Measurements from ENCODE around the gene KCTD16. TPM values are rescaled to one million over a fixed set of nuclear protein-coding genes. Genes with fewer than 3 reads are reported as not detected.

Gene KCTD16
- 1 to 10 TPM in 1 of 4 donors, under 1 TPM in 3; under 0.01 to 1.7 (median 0.18) TPM for total RNA-seq

- Histone ChIP-seq H3K27ac (peak within 1 kb of the TSS; percentile 78 to 84 (median 81)), H3K27me3 (no peaks in the 10 kb centered on the region), H3K36me3 (peaks cover 0 to 13% (median 0%) of the 10 kb centered on the region in 3 donors), H3K4me3 (peak within 1 kb of the TSS; percentile 58 to 92 (median 76)), H3K4me1 (peaks cover 0 to 19% (median 0%) of the 10 kb centered on the region in 4 donors), H3K9me3 (no peaks in the 10 kb centered on the region)
- peak; percentile 95 to 99 (median 95) for DNase-seq
- TF ChIP-seq CTCF (IDR thresholded peaks at IDR 0.05): no peak
- TF ChIP-seq POLR2A (IDR thresholded peaks at IDR 0.05): peak; percentile 33 to 65
These were observed at the start of gene KCTD16, which contains the start of gene YIPF5 for GRCh38 chr5:144170276-144171024. Gene KCTD16, plus strand, starts transcription at chr5:144170873. Gene YIPF5, minus strand, starts transcription at chr5:144170659. Its CDS starts 704 bp downstream, at chr5:144169955.

- DNase-seq: no peak
- H3K4me1 ChIP-seq: no peaks in the 10 kb centered on the region
- no peaks in the 10 kb centered on the region for H3K36me3 ChIP-seq
- no peak overlapping the region for H3K4me3 ChIP-seq
- no peaks in the 10 kb centered on the region for H3K27me3 ChIP-seq
- no peaks in the 10 kb centered on the region for H3K9me3 ChIP-seq
- no peak overlapping the region for H3K27ac ChIP-seq
- TF ChIP-seq POLR2A (IDR thresholded peaks at IDR 0.05): no peak
- no peak for TF ChIP-seq CTCF (IDR thresholded peaks at IDR 0.05)
These were observed 49.1 kb upstream of the KCTD16 start for GRCh38 chr5:144121577-144121976.

- H3K9me3 ChIP-seq: no peaks in the 10 kb centered on the region
- TF ChIP-seq CTCF (IDR thresholded peaks at IDR 0.05): no peak
- no peak overlapping the region for H3K27ac ChIP-seq
- no peaks in the 10 kb centered on the region for H3K36me3 ChIP-seq
- H3K4me3 ChIP-seq: no peak overlapping the region
- DNase-seq: no peak
- no peaks in the 10 kb centered on the region for H3K27me3 ChIP-seq
- H3K4me1 ChIP-seq: no peaks in the 10 kb centered on the region
These were observed 48.6 kb upstream of the KCTD16 start for GRCh38 chr5:144122081-144122480.

- Histone ChIP-seq H3K9me3 (no peaks in the 10 kb centered on the region), H3K27ac (no peak overlapping the region), H3K4me1 (no peaks in the 10 kb centered on the region), H3K4me3 (no peak overlapping the region), H3K27me3 (no peaks in the 10 kb centered on the region), H3K36me3 (no peaks in the 10 kb centered on the region)
- no peak for DNase-seq
- TF ChIP-seq CTCF (IDR thresholded peaks at IDR 0.05) (no peak), POLR2A (IDR thresholded peaks at IDR 0.05) (no peak)
These were observed 48.0 kb upstream of the KCTD16 start for GRCh38 chr5:144122641-144123040.

- DNase-seq: no peak
- no peak overlapping the region for H3K27ac ChIP-seq
- no peaks in the 10 kb centered on the region for H3K9me3 ChIP-seq
- H3K4me1 ChIP-seq: no peaks in the 10 kb centered on the region
- H3K4me3 ChIP-seq: no peak overlapping the region
- H3K36me3 ChIP-seq: no peaks in the 10 kb centered on the region
- TF ChIP-seq POLR2A (IDR thresholded peaks at IDR 0.05): no peak
- TF ChIP-seq CTCF (IDR thresholded peaks at IDR 0.05): no peak
- H3K27me3 ChIP-seq: no peaks in the 10 kb centered on the region
These were observed 45.4 kb upstream of the KCTD16 start for GRCh38 chr5:144125163-144125726.

All from Peyer's patch (tissue), 4 donors.